Renal pelvis (tissue), 4 donors: ENCODE data around the gene PRELID2. TPM values are rescaled to one million over a fixed set of nuclear protein-coding genes. Genes with fewer than 3 reads are reported as not detected.
A peak's percentile ranks its signal among the peaks of the same experiment; 100 is the strongest.
"Not testable (repeated sequence)": the region's sequence is repeated elsewhere in the genome, so short reads cannot be mapped to it uniquely, and the experiment has no call there.

Experiments
- DNase-seq: peaks from one replicate; pipeline ENCODE4 v3.0.0-alpha.2; 2013
- polyA plus RNA-seq, 3 donors: library from polyadenylated mRNA; unstranded; fragments of 120-200 nt; gene quantifications; one replicate each; pipeline ENCODE4 v1.2.1, GENCODE V29; 2013; ENCODE audit not compliant: insufficient read length in 3 of 3

PRELID2 gene
- polyA plus RNA-seq, 3 donors: 6.7 to 7.8 (median 7.4) TPM

DNA sequence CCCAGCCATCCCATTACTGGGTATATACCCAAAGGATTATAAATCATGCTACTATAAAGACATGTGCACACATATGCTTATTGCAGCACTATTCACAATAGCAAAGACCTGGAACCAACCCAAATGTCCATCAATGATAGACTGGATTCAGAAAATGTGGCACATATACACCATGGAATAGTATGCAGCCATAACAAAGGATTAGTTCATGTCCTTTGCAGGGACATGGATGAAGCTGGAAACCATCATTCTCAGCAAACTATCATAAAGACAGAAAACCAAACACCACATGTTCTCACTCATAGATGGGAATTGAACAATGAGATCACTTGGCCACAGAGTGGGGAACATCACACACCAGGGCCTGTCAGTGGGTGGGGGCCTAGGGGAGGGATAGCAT lies 36.6 kb downstream of the PRELID2 start:
- not testable (repeated sequence) for DNase-seq

DNA sequence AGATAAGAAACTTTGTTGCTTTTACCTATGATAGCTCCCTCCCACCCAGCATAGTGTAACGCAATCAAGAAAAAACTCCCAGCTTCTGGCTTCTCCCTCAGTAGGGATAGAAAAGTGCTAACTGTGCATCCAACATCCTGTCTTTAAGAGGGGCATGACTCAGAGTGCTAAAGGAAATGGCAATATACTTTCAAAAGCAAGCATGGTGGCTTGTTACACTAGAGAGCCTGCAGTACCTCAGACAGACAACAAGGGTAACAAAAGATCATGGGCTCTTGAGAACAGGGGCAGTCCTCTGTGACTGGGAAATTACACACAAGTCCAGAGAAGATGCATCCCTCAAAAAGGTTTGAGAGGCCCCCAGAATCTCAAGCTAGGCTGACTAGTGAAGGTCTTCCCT lies 37.8 kb downstream of the PRELID2 start:
- no peak for DNase-seq

DNA sequence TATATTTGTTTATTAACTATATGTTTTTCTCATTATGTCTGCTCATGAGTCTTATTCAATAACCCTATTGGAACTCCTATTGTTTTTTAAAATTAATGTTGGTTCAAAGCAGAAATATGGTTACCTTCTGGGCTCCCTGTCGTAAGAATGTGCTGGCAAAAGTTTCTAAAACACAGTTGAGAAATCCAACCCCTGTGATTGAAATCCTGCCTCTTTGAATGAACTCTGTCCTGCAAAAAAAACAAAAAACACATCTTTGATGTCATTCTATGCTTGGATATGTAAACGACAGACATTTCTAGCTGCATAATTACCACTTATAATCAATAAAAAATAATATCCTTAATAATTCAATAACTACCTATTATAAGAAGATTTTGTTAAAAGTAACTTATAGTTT lies 38.8 kb downstream of the PRELID2 start:
- no peak for DNase-seq

DNA sequence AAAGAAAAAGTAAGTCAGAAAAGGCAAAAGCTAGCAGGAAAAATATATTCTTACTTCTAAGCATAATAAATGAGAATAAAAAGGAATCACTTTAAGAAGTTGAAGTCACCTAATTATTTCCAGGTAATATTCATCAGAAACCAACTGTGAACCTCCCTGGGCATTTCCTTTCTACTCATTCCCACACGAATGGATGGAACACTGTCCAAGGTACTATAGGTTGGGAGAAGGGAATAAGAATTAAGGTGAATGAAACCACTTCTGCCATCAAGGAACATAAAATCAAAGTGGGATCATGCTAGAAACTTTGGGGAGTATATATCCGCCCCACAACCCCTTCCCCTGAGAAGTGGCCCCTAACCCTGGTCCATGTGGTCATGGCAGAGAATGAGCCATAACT lies 41.6 kb downstream of the PRELID2 start:
- DNase-seq: no peak

DNA sequence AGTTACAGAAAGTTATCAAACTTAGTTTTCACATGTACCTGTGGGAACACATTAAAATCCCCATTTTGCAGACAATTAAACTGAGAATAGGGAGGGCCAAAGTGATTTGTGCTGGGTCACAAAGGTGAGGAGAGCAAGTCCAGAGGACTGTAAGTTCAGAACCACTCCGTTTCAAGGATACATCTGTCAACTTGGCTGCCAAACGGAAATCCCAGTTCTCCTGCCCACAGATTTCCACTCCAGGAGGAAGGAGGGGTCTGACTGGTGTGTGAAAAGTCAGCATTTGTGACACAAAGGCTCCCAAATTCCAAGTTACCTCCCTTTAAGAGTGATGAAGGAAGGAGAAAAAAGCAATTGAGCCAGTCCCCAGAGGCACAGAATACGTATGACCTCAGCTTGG lies 42.3 kb downstream of the PRELID2 start:
- no peak for DNase-seq

DNA sequence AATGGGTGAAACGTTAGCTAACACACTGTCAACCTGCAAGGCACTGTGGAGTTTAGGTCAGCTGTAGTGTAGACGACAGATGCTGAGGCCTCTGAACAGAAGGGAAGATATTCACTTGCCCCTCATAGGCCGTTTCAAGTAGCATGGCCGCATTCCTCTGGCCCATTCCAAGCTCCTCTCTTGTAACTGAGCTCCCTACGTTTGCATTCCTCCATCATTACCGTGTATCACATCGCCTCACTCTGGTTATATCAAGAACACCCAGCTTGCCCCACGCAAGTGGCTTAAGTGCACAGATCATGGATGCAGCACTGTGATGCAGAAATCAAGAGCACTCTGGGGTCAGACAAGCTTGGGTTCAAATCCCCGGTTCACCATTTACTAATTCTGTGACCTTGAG lies 43.3 kb downstream of the PRELID2 start:
- no peak for DNase-seq

DNA sequence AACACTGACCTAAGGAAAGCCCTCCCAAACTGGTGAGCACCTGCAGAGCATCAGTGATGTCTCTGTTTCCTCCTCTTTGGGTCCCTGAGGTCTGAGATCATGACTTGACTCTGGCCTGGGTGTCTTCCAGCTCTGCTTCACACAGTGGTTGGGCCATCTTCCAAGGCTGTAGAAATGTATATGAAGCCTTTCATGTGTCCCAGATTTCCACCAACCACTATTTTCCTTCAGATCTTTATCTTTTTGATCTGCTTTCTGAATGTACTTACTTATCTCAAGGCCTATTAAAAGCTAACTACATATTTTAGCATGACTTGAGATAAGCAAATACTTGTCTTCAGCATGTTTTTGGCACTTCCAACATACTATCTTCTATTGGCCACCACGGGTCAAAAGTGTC lies 47.1 kb downstream of the PRELID2 start:
- no peak for DNase-seq

DNA sequence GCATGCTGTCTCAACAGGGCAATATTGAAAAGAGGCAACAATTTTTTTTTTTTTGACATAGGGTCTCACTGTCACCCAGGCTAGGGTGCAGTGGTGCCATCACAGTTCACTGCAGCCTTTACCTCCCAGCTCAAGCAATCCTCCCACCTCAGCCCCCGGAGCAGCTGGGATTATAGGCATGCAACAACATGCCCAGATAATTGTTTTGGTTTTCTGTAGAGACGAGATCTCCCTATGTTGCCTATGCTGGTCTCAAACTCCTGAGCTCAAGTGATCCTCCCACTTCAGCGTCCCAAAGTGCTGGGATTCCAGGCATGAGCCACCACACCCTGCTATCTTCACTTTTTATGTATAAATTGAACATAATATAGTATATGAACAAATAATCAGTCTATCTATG lies 47.6 kb downstream of the PRELID2 start:
- no peak for DNase-seq

DNA sequence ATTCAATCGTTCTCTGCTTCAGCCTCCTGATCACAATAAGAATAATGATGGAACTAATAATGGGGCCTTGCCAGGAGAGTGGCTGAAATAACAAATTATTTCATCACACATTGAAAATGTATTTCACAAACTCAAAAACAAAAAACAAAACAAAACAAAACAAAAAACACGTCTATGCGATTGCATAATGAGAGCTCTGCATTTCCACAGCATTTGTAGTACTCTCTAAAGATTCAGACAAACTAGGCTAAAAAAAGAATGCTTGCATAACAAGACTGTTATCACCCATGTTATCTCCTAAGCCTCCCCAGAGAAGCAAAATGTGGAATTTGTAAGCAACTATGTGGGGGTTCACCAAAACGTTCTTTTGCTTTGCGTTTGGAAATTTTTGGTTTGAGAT lies 48.1 kb downstream of the PRELID2 start:
- DNase-seq: no peak

DNA sequence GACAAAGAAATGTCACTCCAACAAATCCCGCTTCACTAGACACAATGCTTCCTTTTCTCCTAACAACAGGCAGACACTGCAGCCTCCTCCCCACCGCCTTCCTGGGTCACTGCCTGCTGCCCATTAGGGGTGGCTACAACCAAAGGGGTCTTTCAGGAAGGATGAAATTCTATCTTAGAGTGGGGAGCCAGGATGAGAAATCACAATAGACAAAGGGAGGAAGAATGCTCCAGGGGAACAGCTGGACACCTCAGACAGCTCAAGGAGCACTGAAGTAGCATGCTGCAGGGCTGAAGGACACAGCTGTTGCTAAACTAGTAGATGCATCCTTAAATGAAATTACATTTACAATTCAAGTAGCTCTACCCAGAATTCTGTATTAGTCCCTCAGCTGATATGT lies 54.2 kb downstream of the PRELID2 start:
- DNase-seq: peak; percentile 16

DNA sequence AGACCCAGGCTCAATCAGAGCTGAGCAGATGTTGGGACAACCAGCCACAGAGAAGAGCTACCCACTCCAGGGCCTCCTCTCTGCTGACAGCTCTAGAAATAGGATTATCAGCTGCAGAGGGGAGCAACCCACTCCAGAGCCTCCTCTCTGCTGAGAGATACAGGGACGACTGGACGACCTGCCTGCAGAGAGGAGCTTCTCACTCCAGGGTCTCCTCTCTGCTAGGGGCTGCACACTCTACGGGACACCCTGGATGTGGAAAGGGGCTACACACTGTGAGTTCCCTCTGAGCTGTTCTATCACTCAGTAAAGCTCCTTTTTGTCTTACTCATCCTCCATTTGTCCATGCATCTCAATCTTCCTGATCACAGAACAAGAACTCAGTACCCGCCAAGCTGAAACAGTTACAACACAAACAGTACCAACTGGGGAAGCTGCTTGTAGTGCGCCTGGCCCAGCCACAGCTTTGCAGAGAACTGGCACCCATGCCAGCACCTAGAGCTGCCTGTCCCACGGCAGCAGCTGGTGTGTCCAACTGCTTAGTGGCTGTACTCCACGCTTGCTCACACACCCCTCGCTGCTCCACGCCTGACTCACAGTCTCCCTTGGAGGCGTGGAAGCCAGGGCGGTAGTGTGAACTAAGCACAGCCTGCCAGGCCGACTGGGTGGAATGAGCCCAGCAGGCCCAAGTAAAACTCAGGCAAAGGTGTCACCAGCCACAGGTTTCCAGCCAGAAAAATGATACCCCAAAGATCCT lies 56.8 kb downstream of the PRELID2 start:
- DNase-seq: no peak

DNA sequence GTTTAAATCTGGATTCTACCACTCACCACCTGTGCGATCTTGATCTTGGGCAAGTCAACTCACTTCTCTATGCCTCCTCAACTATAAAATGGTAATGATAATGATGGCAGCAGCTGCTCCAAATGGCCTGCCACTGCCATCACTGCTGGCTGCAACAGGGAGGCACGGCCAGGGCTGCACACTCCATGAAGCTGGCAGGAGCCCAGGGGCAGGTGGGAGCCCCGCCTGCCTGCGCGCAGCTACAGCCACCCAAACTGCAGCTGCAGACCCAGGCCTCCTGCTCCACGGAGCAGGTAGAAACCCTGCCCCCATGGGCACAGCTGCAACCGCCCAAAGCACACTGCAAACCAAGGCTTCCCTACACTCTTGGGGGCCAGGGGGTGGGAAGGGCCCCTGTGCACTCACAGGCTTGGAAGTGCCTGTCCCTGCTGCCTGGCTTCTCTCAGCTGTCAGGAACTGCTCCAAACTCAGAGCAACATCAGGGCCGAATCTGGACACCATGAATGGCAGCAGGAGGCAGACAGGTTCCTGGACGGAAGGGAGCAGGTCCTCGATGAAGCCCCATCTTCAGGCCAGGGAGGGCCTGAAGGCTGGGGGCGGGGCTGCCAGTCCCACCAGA lies 57.6 kb downstream of the PRELID2 start:
- DNase-seq: no peak

DNA sequence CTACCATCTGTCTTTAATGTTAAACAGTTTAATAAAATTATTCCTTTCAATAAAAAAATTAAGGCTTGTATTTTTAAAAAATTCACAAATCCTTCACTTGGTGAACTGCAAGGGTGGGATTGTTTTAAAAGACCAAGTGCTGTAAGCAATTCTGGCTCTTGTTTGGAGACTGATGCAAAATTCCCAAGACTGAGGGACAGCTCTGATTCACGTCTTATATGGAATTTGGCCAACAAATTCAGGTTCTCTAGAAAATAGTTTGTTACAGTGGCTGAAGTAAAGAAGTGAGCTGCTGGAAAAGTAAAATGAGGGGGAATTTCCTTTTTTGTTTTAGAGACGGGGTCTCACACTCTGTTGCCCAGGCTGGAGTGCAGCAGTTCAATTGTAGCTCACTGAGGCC lies 58.3 kb downstream of the PRELID2 start:
- DNase-seq: no peak

DNA sequence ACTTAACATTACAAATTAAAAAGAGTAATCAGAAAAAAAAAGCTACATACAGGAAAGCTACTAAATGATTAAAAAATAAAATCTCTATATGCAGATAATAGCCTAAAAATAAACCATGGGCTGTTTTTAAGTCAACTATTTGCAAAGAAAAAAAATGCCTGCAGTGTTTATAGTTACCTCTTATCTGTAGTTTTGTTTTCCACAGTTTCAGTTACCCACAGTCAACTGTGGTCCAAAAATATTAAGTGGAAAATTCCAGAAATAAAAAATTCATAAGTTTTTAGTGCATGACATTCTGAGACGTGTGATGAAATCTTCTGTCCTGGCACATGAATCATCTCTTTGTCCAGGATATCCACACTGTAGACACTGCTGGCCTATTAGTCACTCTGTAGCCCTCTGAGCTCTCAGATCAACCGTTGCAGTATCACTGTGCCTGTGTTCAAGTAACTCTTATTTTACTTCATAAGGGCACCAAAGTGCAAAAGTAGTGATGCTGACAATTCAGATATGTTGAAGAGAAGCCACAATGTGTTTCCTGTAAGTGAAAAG lies 59.2 kb downstream of the PRELID2 start:
- DNase-seq: no peak

DNA sequence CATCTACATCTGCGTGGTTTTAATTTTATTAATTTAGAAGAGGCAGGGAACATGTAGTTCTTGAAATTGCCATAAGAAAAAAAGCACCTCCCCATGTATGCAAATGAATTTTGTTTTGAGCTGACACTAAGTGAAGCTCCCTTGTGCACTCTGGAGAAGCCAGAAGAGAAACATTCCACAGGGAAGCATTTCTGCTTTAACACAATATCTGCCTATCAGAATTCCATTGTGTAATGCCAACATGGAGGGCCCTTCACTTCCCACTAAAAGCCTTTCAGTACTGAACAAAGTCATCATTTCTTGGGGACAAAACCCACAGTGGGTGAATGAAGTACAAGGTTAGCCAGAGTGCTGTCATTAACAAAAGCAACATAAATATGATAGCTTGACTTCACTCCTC lies 59.7 kb downstream of the PRELID2 start:
- DNase-seq: no peak

DNA sequence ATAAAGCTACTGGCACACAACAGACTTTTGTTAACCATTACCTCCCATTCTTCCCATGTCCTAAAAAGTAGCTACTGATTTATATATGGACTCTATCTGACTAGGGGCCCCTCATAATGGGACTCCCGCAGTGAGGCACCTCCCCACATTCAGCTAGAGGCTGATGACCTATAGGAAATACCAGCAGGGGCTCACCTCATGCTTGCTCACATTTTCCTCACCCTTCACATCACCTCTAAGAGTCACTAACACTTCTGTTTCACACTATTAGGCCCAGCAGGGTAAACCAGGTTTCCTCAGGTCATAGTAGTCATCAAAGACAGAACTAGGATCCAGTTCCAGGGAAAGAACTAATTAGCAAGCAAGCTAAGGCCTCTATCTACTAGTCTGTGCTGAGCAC lies 60.7 kb downstream of the PRELID2 start:
- DNase-seq: no peak

DNA sequence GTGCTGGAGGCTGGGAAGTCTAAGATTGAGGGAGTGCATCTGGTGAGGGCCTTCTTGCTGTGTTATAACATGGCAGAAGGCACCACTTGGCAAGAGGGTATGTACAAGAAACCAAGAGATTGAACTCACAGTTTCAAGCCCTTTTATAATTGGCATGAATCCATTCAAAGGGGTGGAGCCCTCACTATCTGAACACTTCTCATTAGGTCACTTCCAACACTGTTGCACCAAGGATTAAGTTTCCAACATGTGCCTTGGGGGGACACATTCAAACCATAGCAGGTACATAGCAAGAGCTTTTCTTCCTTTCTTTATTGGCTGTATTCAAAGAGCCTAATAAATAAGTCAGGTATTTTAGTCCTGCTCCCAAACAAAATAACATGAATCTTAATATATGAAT lies 62.7 kb downstream of the PRELID2 start:
- DNase-seq: no peak

DNA sequence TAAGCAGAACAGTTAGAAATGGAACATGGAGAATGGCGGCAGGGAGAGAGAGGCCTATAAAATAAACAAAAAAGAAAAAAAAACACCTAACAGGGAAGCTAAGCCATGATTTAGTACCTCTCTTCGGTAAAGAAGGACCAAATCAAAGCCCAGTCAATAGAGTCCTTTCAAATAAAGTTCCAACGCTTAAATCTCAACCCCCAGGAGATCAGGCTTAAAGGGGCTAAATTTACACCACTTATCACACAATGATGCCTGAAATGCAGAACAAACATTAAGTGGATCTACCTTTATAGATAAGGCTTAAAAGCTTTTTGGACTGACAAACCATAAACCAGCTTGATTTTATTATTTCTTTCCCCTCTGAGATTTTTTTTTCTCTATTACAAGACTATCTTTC lies 66.3 kb downstream of the PRELID2 start:
- DNase-seq: no peak

DNA sequence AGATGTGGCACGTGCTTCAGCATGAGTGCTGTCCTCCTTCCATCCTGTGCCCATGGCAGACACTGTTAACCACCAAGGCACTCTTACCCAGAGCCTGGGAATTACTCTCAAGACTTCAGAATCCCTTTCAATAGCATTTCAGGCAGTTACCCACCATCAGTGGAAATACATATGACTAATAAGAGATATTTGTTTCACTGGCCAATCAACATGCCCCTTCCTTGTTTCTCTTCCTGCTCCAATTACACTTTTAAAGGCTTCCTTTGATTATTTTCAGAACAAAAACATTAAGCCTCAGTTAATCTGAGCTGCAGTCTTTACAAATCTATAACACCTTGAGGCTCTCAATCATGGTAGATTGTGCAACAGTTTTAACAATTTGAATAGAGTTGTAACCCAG lies 70.8 kb downstream of the PRELID2 start:
- DNase-seq: no peak

DNA sequence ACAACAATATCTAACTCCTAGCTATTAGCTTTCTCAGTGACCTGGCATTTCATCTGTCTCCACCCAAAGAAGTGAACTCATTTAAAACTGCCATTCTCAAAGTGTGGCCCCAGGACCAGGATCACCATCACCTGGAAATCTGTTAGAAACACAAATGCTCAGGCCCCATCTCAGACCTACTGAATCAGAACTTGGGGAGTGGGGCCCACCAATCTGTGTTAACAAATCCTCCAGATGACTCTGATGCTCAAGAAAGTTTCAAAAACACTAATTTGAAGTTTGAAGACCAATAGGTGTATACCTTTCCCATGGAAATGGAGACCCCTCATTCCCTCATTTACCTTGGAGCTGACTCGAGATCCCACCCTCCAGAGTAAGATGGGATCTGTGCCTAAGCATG lies 72.3 kb downstream of the PRELID2 start:
- DNase-seq: no peak

DNA sequence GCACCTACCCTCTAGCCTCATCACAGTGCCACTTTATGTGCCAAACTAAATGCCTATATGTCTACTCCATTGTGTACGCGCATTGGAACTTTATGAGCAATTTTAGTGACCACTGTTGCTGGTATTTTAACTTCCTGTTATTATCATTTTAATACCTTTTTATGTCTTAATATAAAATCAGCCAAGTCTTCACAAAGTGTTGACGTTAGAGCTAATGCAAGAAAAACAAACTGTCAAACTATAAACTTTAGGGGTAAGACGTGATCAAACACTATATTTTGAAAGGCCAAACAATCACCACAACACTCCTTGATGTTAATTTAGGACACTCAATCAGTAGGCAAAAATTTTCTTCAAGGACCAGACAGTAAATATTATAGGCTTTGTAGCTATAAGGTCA lies 73.9 kb downstream of the PRELID2 start:
- no peak for DNase-seq

DNA sequence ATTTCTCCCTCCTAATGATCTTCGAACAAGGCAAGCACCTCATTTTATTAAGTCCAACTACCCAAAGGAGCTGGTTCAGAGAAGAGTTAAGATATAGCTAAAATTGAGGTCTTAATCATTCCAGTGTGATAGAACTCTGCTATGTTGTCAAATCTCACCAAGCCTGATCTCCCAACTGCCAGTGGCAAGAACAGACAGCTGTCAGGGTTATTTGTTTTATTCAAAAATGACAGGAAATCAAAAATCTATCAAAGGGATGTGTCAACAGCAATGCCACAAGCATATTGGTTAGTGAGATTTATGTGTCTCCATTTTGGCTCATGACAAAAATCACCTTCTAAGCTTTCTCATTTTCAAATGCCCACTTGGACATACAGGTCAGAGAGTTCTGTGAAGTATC lies 74.5 kb downstream of the PRELID2 start:
- no peak for DNase-seq

DNA sequence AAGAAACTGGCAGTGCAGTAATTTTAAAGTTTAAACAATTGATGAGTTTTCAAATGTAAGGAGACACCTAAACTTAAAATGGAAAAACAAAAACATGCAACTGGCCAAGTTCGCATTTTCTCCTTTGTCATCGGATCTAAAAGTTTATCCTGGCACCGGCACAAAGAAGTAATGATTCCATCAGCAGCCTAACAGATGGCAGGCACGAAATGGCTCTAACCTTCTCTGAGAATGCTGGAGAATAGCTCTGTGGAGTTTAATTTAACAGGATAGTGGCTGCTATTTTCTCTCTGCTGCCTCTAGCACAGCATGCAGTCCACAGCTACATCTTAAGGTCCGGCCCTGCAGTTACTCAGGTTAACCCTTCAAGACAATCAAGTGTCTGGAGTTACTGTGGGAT lies 82.2 kb downstream of the PRELID2 start:
- peak; percentile 8 for DNase-seq

DNA sequence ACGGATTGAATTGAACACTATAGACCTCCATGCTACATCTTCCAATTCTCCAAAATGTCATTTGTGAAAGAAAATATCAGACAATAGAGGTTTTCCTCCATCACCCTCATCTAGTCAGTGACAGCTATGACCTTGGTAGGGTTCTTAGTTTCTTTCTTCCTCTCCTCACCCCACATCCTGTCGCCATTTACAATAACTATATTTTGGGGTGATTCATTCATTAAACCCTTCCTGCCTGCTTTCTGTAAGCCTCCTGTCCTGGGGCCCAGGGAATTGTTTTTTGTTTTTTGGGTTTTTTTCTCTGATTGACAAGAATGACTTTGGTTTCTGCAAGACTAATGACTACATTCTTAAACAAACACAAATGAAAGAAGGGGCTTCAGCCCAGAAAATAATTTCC lies 82.6 kb downstream of the PRELID2 start:
- no peak for DNase-seq
